GM18526 (cell line): ENCODE data around the gene NRXN3.

ENCODE experiments used
- POLR2A ChIP-seq: IDR thresholded peaks from 3 replicates; pipeline ENCODE4 v1.6.1; 2011; ENCODE audit not compliant: insufficient read length; ENCODE audit errors: extremely low read depth

Gene NRXN3

GRCh38 chr14:79836577-79836976 is 1666.4 kb downstream of the NRXN3 start:
- no peak for TF ChIP-seq POLR2A

DNA sequence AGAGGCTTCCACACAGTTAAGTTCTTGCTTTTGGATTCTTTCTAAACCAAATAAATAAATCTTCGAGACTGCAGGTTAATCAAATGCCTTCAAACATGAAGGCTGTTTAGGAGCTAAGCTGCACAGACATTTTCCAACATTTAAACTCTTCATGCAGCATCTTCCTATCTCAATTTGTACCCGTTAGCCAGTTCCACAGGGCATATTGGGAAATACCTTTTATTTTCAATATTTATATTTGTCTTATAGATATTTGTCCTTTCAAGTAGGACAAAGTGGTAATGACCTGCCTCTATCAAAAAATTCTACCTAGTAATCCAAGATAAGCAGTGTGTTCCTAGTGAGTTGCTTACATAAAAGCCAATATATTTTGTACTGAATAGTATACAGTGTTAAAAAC is 1667.5 kb downstream of the NRXN3 start:
- TF ChIP-seq POLR2A: no peak

DNA sequence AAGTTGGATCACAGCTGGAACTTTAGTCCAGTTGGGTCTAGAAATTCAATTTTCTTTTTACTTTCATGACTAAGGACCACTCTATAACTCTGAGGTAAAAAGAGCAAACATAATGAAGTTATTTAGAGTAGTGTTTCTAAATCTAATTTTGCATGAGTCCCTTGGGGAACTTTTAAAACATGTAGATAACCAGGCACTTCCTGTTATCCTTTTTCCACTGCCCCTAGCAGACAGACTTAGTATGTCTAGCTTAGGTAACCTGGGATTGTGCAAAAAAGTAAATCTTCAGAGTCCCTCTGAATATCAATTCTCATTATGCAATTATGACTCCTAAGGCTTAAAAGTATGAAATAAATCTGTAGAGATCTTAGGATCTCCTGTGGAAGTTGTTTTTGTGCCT is 1669.9 kb downstream of the NRXN3 start:
- TF ChIP-seq POLR2A: no peak

- no peak for TF ChIP-seq POLR2A
Measured at GRCh38 chr14:79840831-79841230, 1670.7 kb downstream of the NRXN3 start.

DNA sequence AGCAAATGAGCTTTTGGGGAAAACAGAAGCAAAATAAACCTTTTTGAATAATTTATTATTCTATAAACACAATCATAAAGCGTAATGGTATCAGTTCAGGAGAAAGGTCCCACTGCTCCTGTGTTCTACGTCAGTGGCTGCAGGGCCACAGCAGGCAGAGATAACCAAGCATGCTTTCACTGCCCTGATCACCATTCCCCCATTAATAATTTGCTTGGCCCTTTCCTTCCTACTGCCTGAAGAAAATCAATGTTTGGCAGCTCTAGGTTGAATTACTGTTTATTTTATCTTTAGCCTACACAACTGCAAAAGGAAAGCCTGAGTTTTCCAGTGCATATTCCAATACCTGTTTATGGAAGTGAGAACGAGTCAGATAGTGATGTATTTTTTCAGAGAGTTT is 1671.3 kb downstream of the NRXN3 start:
- no peak for TF ChIP-seq POLR2A

DNA sequence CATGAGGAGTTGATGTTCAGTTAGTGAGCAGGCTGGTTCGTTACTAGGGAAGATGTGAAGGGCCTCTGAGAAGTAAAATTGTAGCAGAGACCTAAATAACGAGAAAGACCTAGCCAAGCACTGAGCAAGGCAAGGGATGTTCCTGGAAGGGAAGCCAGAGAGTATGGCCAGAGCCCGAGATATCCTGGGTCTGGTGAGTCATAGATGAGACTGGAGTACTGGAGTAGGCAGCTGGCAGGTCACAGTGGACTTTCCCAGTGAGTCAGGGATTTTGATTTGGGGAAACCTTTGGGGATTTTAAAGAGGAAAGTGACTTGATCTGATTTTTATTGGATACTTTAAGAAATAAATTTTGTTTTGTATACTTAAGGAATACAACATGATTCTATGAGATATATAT is 1672.1 kb downstream of the NRXN3 start:
- TF ChIP-seq POLR2A: no peak

GRCh38 chr14:79852950-79853744 is 1683.0 kb downstream of the NRXN3 start:
- TF ChIP-seq POLR2A: no peak

DNA sequence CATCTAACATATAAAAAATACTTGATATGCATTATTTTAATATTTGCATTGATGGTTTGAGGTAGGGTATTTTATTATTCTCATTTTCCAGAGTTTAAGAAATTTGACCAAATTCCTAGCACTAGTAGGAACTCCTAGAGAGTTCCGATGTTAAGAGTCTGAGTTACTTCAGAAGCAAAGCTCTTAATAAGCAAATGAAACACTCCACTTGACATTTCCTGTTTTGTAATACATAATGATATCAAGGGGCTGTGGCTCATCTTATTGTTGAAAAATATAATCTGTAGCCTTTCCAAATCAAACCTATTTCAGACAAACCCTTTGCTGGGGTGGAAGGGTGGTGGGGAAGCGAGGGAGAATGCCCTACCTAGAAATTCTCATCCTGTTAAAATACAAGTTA is 1685.6 kb downstream of the NRXN3 start:
- TF ChIP-seq POLR2A: no peak

DNA sequence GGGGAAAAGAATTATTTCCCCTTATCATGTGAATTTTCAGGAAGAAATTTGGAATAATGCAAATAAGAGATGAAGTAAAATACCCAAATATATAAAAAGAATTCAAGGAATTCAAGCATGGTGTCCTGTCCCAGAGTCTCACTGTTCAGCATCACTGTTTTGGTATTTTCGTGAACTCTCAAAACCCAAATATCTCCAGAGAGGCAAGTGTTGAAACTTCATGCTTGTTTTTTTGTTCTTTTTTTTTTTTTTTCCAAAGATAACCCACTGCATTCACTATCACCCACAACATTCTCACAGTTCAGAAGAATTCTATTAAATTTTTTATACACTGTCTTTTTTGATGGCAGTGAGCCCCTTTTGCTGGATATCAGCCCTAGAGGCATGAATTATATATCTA is 1686.2 kb downstream of the NRXN3 start:
- no peak for TF ChIP-seq POLR2A

GRCh38 chr14:79861111-79861510 is 1690.9 kb downstream of the NRXN3 start:
- TF ChIP-seq POLR2A: no peak

DNA sequence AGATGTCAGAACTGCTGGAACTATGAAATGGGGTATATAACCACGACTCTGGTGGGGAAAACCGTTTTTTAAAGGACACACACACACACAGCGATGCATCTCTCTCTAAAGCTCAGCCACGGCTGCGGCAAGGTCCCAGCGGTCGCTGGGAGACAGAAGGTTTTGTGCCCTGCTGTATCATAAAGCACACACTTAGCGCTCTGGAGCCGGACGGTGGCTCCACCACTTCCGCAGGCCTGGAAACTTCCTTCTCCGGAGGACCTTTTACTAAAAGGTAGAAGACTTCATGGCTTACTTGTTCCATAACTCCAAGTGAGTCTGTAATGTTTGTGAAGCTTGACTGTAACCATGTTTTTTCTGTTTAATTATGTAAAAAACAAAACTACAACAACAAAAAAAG is 1691.9 kb downstream of the NRXN3 start:
- TF ChIP-seq POLR2A: no peak

DNA sequence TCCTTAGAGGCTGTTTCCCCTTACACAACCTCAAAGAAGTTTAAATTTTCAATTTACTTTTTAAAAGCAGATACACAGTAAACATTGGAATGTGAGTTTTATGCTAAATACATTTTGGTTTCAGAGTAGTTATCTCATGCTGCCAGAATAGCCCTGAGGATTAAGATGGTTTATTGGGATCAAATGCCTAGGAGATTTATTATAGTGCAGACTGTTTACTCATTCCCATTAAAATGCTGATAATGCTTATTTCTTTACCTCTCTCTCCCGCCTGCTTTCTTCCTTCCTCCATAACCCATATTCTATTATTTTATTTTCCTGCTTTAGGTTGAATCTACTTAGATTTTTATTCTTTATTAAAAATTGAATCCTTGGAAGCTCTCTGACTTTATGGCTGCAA is 1701.0 kb downstream of the NRXN3 start:
- TF ChIP-seq POLR2A: no peak

DNA sequence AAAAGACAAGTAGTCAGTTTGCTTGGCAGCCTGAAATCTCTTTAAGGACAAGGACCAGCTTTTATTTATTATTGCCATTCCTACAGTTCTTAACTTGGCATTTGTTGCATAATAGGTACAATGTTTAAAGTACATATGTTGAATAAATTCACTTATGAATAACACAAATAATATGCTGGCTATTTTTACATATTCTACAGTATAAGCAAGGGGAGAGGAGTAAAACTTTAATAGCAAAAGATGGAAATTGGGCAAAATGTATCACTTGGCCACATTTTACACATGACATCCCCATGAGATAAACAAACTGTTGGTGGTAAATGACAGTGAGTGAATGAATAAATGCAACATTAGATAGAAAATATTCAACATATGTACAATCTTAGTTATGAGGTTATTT is 1708.1 kb downstream of the NRXN3 start:
- TF ChIP-seq POLR2A: no peak

GRCh38 chr14:79878785-79879184 is 1708.6 kb downstream of the NRXN3 start:
- no peak for TF ChIP-seq POLR2A

GRCh38 chr14:79881299-79881698 is 1711.1 kb downstream of the NRXN3 start:
- no peak for TF ChIP-seq POLR2A

GRCh38 chr14:79890527-79890926 is 1720.4 kb downstream of the NRXN3 start:
- TF ChIP-seq POLR2A: no peak

DNA sequence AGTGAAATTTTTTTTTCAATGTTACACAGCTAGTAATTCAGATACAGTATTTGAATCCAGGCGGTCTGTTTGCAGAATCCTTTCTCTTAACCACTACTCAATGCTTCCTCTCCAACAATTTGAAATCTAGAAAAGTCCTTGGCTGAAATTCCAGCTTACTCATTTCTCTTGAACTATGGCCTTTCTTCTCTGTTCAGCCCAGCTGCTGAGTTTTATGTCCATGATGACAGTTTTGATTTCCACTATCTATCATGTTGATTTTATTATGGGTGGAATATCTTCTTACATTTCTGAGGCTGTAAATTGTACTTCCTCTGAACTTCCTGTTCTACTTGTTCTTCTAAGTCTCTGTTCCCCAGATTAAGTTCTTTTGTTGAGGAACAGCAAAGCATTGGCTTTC is 1725.8 kb downstream of the NRXN3 start:
- no peak for TF ChIP-seq POLR2A
